Stimulated activated CD8-positive, alpha-beta memory T cell treated with anti-CD3 and anti-CD28 coated beads, Interleukin-12 subunit alpha, Interleukin-12 subunit beta, amount 100 ng/mL, for 1 hour (primary cell): Measurements from ENCODE around the gene BAIAP3.

Source experiments
- DNase-seq: peaks from one replicate; pipeline ENCODE4 v3.0.0-alpha.2; 2020; ENCODE audit warnings: low read depth

Gene BAIAP3

GRCh38 chr16:1392826-1393225, 59.4 kb downstream of the BAIAP3 start:
- DNase-seq = no peak

- no peak for DNase-seq
Observed at GRCh38 chr16:1393613-1394176, 60.2 kb downstream of the BAIAP3 start.

GRCh38 chr16:1394367-1394951, 61.0 kb downstream of the BAIAP3 start:
- DNase-seq = no peak

- DNase-seq = no peak
Observed at GRCh38 chr16:1395444-1396031, 62.1 kb downstream of the BAIAP3 start.

GRCh38 chr16:1397779-1398178, 64.3 kb downstream of the BAIAP3 start:
- DNase-seq = no peak

- DNase-seq = no peak
Observed at GRCh38 chr16:1398351-1398750, 64.9 kb downstream of the BAIAP3 start.
